Activated T-cell treated with anti-CD3 and anti-CD28 coated beads for 48 hours (primary cell): Measurements from ENCODE around the gene TIGIT.

Experiments used
- DNase-seq: peaks from one replicate; pipeline ENCODE4 v3.0.0-alpha.2; 2020; ENCODE audit warnings: low read depth

Gene TIGIT

DNA sequence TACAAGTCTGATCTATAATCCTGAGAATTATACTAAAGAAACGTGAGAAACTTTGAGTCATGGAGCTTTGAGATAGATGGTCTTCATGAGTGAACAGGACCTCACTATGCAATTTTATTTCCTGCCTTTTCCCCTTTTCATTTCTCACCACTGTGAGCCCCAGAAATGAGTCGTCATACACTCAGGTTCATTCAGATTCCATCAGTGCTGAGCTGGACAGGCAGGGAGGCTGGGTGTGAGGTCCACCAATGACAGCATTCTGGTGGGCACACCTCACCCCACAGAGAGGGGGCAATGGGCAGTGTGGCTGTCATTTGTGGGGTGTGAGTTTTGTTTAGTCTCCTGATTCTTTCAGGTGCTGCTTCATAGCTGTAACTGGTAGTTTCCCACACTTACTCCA, 16.9 kb downstream of the TIGIT start:
- DNase-seq, result no peak

DNA sequence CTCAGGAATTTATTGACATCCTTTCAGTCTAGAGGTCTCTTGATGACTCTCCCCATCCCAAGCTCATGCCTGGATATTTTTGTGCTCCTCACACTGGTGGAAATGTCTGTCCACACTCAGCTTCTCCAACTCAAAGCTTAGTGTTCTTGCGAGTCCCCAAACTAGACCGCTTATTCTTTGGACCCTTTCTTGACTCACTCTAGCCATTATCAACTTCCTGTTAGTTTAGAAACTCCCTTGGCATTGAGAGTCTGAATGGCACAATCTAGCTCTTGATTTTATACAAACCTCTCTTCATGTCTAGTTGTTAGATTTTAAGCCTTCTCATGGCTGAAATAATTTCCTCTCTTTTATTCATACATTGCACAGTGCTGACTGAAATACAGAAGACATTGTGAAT, 19.6 kb downstream of the TIGIT start:
- no peak for DNase-seq

- DNase-seq, result no peak
Measured at GRCh38 chr3:114314282-114314681, 20.5 kb downstream of the TIGIT start.

DNA sequence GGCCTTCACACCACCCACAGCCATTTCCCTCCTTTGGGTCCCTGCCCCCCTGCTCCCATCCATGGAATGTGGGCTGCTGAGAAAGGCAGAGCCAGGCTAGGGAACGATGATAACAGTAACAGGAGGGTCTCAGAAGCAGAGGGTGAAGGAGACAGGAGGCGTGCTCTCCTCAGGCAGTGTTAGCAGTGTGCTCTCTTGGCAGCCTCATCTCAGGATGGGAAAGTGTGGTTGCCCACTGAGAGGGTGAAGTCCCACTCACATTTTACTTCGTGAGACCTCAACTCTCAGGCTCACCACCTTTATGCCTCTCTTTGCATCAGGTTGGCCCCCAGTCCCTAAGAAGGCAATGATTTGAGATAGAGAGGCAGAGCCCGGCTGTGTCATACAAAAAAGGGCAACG, 24.5 kb downstream of the TIGIT start:
- no peak for DNase-seq

GRCh38 chr3:114319453-114319852, 25.6 kb downstream of the TIGIT start:
- DNase-seq, result no peak

DNA sequence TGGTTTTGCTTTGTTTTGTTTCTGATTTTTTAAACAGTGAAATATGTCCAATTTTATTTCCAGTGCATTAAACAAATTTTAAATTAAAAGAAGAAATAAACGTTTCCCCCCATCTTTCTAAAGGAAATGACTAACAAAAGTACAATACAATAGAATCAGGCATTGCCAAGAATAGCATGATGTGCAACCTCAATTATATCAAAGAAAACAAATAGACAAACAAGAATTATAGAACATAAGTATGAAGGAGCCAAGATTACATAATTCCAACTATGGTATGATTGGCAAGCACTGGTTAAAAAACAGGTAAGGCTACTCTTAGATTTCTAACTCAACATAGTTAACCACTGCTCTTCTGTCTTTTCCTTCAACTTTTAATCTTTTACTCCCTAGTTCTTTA, 26.4 kb downstream of the TIGIT start:
- DNase-seq, result no peak

DNA sequence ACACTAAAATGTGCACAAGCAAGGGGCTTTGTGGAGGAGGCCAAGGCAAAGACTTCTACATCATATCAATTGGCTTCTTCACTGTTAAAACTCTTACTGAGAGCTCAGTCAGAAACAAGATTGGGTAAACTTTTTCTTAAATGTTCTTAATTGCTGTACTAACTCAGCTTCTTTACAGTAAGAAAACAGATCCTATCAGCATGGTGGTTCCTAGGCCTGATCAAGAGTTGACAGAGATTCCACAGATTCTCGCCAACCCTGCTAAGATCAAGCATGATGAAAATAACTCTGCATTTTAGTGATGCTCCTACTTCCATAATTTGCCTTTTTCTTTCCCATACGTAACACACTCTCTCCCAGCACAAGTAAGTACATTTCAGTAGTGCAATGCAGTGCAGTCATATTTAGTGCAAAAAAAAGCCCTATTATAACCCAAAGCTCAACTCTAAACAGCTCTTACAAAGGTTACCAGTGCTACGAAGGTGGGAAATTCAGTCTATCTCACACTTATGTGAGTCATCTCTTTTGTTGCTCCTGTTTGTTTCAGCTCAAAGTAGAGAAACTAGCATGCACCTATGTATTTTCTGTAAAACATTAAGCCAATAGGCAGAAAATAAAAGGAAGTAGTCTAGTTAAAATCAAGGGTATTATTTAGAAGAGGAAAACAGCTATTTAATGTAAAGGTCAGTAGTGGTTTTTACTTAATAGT, 29.9 kb downstream of the TIGIT start:
- no peak for DNase-seq

DNA sequence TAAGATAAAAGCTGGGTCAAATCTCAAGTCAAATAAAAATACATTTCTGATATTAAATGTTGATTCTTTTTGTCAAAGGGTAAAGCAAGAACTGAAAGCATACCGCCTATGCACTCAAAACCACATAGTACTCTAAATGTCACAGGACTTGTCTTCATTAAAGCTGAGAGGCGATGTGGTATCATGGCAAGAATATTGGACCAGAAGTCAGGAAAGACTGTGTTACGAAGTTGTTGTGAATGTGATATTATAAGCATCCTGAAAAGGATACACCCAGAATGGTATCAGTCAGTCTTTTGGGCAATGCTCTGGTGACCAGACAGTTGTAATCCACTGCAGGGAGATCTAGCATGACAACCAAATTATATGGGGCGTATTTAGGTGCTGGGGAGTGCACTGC, 33.8 kb downstream of the TIGIT start:
- DNase-seq, result no peak

GRCh38 chr3:114328345-114328744, 34.5 kb downstream of the TIGIT start:
- DNase-seq, result no peak

DNA sequence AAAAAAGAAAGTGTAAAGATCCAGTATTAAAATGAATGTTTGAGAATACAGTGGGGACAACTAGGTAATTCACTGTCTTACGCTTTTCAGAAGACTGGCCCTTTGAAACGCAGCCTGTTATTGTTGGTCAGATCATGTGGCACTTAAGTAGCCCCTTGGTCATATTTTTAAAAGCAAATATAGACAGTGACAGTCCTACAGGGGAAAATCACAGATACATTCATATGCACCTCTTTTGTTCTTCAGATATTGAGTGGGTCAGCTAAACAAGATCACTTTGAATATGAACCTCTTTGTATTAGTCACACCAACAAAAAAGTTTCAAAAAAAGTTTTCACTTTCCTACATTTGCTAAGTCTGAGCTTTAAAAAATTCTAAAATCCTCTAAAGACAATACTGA, 36.0 kb downstream of the TIGIT start:
- no peak for DNase-seq

- no peak for DNase-seq
Measured at GRCh38 chr3:114331007-114331406, 37.2 kb downstream of the TIGIT start.

GRCh38 chr3:114331710-114332109, 37.9 kb downstream of the TIGIT start:
- no peak for DNase-seq

DNA sequence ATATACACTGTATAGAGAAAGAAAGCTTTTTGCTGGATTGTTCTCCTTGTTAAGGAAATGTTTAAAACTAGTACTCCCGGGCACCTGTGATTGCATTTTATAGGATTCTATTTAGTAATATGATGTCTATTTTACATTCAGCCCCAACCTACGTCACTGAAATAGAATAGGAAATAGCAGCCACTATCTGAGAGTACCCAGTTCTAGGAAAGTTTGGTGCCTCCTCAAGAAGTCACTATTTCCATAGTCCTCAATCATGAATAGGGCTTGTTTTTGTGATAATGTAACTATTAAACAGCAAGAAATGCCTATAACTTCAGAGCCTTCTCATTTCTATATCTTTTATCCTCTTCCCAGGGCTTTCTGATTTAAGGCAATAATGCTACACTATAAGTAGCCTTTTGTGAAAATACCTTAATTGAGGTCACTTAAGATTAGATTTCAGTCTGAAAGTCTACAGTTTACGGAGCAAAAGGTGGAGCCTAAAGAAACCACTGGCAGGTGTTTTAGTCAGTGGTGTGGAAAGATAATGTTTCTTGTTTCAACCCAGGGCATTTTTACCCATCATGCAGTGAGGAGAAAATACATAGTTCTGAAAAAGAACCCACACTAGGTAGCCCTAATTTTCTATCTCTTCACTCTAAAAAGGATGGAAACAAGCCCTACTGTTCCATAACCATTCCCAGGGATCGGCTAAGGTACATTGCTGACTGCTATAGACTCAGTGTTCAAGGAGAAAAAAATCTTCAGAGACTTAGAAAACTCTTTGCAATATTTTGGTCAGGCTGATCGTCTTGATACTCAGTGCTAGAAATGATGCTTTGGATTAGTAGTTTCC, 38.7 kb downstream of the TIGIT start:
- DNase-seq, result no peak

DNA sequence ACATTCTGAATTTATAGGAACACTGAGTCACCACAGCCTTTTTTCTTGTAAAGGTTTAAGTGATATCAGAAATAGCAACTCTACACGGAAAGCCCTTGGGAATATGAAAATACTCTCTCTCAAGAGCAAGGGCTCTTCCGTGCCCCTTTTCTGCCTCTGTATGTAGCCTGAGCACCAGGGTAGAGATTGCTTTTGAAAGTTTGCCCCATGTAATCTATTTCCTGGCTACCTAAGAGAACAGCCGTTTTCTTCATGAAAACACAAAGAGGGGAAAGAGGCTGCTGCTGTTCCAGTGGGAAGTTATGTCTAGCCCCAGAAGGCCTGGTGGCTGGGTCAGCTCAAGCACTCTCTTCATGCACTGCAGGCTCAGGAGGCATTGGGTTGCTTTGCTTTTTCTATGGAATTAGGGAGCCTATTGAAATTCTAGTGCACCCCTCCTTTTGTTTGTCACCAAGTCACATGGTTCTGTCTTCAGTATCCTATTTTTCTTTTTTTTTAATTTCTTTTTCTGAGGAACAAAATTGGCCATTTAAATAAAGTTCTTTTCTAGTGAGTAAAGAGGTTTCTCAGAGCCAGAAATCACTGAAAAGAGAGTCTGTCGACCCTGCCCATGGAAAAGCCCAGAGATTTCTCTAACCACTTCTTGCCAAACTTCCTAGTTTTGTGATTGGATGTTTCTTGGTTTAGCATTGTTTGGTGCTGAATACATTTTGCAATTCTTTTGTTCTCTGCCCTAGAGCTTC, 39.5 kb downstream of the TIGIT start:
- no peak for DNase-seq

DNA sequence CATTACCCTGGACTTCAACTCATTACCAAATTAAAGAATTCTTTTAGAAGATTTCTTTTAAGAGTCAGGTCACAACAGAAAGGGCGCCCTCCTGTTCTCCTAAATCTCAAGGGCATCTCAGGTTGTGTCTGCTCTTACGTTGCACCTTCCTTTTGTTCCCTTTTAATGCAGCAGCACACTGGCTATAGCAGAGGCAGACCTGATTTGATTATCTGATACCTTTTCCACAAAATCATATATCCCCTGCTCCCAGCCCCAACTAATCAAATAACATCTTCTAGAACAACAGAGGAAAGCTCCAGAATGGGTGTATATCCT, 40.1 kb downstream of the TIGIT start:
- DNase-seq, result no peak

GRCh38 chr3:114336122-114336697, 42.4 kb downstream of the TIGIT start:
- DNase-seq, result no peak

DNA sequence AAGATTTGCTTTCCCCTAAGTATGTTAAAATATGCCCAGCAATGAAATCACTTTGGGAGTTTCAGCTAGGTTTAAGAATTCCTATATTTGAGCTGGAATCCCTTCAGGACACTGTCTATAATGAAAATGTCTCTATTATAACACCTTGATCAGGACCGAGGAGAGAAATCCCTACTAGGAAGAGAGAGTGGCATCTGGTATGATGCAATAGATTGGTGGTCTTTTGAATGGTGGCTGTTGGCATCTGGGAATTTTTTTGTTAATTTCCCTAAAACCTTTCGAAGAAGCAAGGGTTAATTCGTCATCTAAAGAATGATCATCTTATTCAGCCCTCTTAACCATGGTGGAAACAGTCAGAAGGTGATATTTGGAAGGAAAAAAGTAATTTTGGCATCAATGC, 43.0 kb downstream of the TIGIT start:
- no peak for DNase-seq

DNA sequence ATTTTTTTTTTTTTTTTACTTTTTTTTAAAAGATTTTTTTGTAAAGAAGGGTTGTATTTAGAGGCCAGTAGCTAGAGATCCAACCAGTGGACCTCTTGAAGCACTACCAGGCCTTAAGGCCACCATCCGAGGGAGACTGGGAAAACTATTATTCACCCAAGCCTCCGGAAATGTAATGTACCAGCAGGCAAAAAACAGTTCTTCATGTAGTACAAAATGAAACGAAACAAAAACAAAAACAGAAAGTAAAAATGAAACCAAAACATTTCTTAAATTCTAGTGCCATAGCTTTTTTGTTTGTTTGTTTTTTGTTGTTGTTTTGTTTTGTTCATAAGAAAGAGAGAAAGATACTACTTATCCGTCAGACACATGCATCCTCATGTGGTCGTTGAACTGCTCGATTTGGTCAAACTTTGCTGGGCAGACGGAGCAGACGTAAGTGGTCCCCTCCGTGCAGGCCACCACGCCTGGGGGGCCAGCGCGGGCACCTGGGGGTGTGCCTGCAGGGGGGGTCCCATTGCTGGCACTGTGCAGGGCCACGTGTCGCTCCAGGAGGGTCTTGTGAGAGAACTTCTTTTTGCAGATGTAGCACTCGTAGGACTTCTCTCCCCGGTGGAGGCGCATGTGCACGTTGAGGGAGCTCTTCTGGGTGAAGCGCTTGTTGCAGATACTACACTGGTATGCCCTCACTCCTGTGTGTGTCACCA, 45.0 kb downstream of the TIGIT start:
- DNase-seq, result no peak

- no peak for DNase-seq
Measured at GRCh38 chr3:114344492-114344891, 50.7 kb downstream of the TIGIT start.

DNA sequence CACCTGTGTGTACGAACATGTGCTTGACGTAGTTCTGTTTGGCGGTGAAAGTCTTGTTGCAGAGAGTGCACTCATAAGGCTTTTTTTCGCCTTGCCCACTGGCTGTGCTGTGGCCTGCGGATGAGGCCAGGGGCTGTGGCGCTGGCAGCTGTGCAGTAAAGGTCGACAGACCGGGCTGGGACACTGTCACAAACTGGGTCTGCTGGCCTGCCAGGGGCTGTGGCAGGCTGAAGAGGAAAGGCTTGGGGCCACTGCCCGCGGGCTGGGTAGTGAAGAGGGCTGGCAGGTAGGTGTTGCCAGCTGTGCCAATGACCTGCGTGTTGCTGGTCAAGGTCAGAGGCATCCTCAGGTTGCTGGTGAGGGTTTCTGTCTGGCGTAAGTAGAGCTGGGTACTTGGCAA, 56.4 kb downstream of the TIGIT start:
- DNase-seq, result no peak

GRCh38 chr3:114350690-114351089, 56.9 kb downstream of the TIGIT start:
- DNase-seq, result no peak
